ENCODE measurements around the gene TRAPPC12. TPM values are rescaled to one million over a fixed set of nuclear protein-coding genes. Genes with fewer than 3 reads are reported as not detected.
A peak's percentile ranks its signal among the peaks of the same experiment; 100 is the strongest.

TRAPPC12 gene
- total RNA-seq, 4 donors from 2014 or later, result 90.2 to 248 (median 157) TPM

DNA sequence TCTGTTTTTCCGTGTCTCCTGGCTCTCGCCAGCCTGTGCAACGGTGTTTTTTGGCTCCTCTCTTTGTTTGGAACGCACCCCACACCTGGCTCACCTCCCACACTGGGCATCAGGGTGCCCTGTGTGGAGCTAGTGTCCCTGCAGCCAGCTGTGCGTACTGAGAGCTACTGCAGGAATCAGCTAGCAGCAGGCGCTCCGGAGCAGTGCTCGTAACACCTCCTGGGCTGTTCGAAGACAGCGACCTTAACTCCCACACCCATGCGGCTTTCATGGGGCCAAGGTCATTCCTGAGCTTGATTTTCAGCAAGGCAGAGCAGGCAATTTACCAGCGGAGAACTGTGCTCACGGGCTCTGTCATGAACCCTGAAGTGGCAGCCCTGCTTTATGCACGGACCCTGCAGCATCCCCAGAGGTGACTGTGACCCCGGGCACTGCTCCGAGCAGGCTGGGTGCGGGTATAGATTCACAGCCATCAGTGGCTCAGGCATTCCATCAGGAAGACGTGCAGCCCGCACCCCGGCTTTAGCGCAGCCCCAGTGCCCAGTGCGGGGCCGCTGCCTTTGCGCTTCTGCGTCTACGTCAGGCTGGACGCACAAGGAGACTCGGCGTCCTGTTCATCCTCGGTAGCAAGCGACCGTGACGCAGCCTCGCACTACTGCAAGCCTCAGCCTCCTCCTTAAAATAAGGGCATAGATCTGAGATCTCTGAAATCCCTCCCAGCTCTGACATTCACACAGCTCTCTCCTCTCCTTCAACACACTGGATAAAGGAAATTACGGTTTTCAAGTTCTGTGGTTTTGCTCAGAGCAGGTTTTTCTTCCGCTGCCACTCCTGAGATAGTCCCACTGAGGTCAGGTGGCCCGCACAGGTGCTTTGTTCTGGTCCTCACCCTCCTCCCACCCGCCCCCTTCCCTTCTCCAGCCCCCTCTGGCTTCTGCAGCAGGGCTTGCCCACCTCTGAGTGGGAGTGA, 81.6 kb downstream of the TRAPPC12 start:
- H3K27ac ChIP-seq, result peak overlapping the region; percentile 39
- peaks cover 11% of the 10 kb centered on the region for H3K4me1 ChIP-seq
- 86% methylated on average over 38 of the region's 38 CpGs for WGBS
- no peak overlapping the region for H3K4me3 ChIP-seq
- peaks cover 66% of the 10 kb centered on the region for H3K36me3 ChIP-seq
- H3K9me3 ChIP-seq, result no peaks in the 10 kb centered on the region
- no peaks in the 10 kb centered on the region for H3K27me3 ChIP-seq
- peak in 1 of 2 donors; percentile 79 for DNase-seq (ENCODE audit: low spot score in 2 of 2)
- no peak for TF ChIP-seq POLR2AphosphoS5 (IDR thresholded peaks at IDR 0.05)
- TF ChIP-seq, protein P1, sequence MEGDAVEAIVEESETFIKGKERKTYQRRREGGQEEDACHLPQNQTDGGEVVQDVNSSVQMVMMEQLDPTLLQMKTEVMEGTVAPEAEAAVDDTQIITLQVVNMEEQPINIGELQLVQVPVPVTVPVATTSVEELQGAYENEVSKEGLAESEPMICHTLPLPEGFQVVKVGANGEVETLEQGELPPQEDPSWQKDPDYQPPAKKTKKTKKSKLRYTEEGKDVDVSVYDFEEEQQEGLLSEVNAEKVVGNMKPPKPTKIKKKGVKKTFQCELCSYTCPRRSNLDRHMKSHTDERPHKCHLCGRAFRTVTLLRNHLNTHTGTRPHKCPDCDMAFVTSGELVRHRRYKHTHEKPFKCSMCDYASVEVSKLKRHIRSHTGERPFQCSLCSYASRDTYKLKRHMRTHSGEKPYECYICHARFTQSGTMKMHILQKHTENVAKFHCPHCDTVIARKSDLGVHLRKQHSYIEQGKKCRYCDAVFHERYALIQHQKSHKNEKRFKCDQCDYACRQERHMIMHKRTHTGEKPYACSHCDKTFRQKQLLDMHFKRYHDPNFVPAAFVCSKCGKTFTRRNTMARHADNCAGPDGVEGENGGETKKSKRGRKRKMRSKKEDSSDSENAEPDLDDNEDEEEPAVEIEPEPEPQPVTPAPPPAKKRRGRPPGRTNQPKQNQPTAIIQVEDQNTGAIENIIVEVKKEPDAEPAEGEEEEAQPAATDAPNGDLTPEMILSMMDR (IDR thresholded peaks at IDR 0.05), result no peak
- TF ChIP-seq EP300 (IDR thresholded peaks at IDR 0.05), result no peak
- no peak for TF ChIP-seq POLR2A (IDR thresholded peaks at IDR 0.05)

- Histone ChIP-seq H3K27me3 (no peaks in the 10 kb centered on the region), H3K36me3 (peaks cover 67% of the 10 kb centered on the region), H3K4me3 (no peak overlapping the region), H3K27ac (peak overlapping the region; percentile 39), H3K4me1 (peaks cover 11% of the 10 kb centered on the region), H3K9me3 (no peaks in the 10 kb centered on the region)
- WGBS, result 64% methylated on average over 12 of the region's 12 CpGs
- peak in 1 of 2 donors; percentile 61 for DNase-seq (ENCODE audit: low spot score in 2 of 2)
- no peak for TF ChIP-seq POLR2AphosphoS5 (IDR thresholded peaks at IDR 0.05)
- TF ChIP-seq, protein P1 (IDR thresholded peaks at IDR 0.05), result peak; percentile 37 to 89
These were observed 82.5 kb downstream of the TRAPPC12 start for GRCh38 chr2:3461801-3462492.

- WGBS, result 73% methylated on average over 10 of the region's 10 CpGs
- H3K4me1 ChIP-seq, result peaks cover 11% of the 10 kb centered on the region
- H3K36me3 ChIP-seq, result peaks cover 67% of the 10 kb centered on the region
- no peaks in the 10 kb centered on the region for H3K9me3 ChIP-seq
- DNase-seq (ENCODE audit: low spot score in 2 of 2), result peak in 1 of 2 donors; percentile 74
- H3K4me3 ChIP-seq, result no peak overlapping the region
- no peak overlapping the region for H3K27ac ChIP-seq
- no peaks in the 10 kb centered on the region for H3K27me3 ChIP-seq
- TF ChIP-seq POLR2AphosphoS5 (IDR thresholded peaks at IDR 0.05), result no peak
- TF ChIP-seq EP300 (IDR thresholded peaks at IDR 0.05), result no peak
- TF ChIP-seq, protein P1 (IDR thresholded peaks at IDR 0.05), result no peak
- no peak for TF ChIP-seq POLR2A (IDR thresholded peaks at IDR 0.05)
These were observed 83.1 kb downstream of the TRAPPC12 start for GRCh38 chr2:3462493-3463104.

- Histone ChIP-seq H3K4me3 (no peak overlapping the region), H3K4me1 (peaks cover 11% of the 10 kb centered on the region), H3K9me3 (no peaks in the 10 kb centered on the region), H3K36me3 (peaks cover 67% of the 10 kb centered on the region), H3K27ac (no peak overlapping the region), H3K27me3 (no peaks in the 10 kb centered on the region)
- TF ChIP-seq, protein P1 (IDR thresholded peaks at IDR 0.05), result no peak
- TF ChIP-seq EP300 (IDR thresholded peaks at IDR 0.05) (no peak), POLR2A (IDR thresholded peaks at IDR 0.05) (no peak), POLR2AphosphoS5 (IDR thresholded peaks at IDR 0.05) (no peak)
- 83% methylated on average over 22 of the region's 25 CpGs for WGBS
- peak in 1 of 2 donors; percentile 60 for DNase-seq (ENCODE audit: low spot score in 2 of 2)
These were observed 83.8 kb downstream of the TRAPPC12 start for GRCh38 chr2:3463186-3463835.
